ENCODE measurements around the gene PRLR. TPM values are rescaled to one million over a fixed set of nuclear protein-coding genes. Genes with fewer than 3 reads are reported as not detected.

Gene PRLR
- total and polyA plus RNA-seq, 2 experiments from 2014 or later, result 0.31 to 2.2 TPM

GRCh38 chr5:35029333-35029732 lies 201.0 kb downstream of the PRLR start:
- no peak overlapping the region for H3K27ac ChIP-seq (ENCODE audit: low read depth)

GRCh38 chr5:35026941-35027340 lies 203.3 kb downstream of the PRLR start:
- Histone ChIP-seq H4K20me1 (replicated peaks; ENCODE audit: insufficient read depth) (no peaks in the 10 kb centered on the region), H3K27ac (ENCODE audit: low read depth) (no peak overlapping the region), H3K4me1 (ENCODE audit: insufficient read depth) (no peaks in the 10 kb centered on the region), H3K27me3 (ENCODE audit: insufficient read depth) (no peaks in the 10 kb centered on the region), H3K36me3 (ENCODE audit: insufficient read depth) (no peaks in the 10 kb centered on the region), H2AFZ (no peak overlapping the region), H3F3A (replicated peaks; ENCODE audit: low read depth) (no peaks in the 10 kb centered on the region), H3K4me3 (no peak overlapping the region), H3K9me2 (ENCODE audit: insufficient read depth) (no peaks in the 10 kb centered on the region; the same call in 1 of the 2 replicates), H3K79me2 (replicated peaks; ENCODE audit: insufficient read depth) (no peaks in the 10 kb centered on the region), H3K4me2 (no peak overlapping the region)
- Mint-ChIP-seq H3K4me3 (no peak overlapping the region), H3K9me3 (no peaks in the 10 kb centered on the region), H3K36me3 (ENCODE audit: low read depth) (no peaks in the 10 kb centered on the region), H3K4me1 (peaks cover 7% of the 10 kb centered on the region; the same call in 2 of the 3 replicates), H3K27me3 (ENCODE audit: insufficient read depth, low read depth, poor library complexity) (no peaks in the 10 kb centered on the region), H3K27ac (no peak overlapping the region)
- no peak for TF ChIP-seq EZH2phosphoT487 (IDR thresholded peaks at IDR 0.05; ENCODE audit: unreplicated experiment)
- ATAC-seq (no peak), DNase-seq (ENCODE audit: low spot score) (no peak)

More at GRCh38 chr5:35029333-35029732, 201.0 kb downstream of the PRLR start:
- Histone ChIP-seq H3K79me2 (replicated peaks; ENCODE audit: insufficient read depth) (no peaks in the 10 kb centered on the region), H3K4me1 (ENCODE audit: insufficient read depth) (no peaks in the 10 kb centered on the region), H3K36me3 (ENCODE audit: insufficient read depth) (no peaks in the 10 kb centered on the region), H4K20me1 (replicated peaks; ENCODE audit: insufficient read depth) (no peaks in the 10 kb centered on the region), H3F3A (replicated peaks; ENCODE audit: low read depth) (no peaks in the 10 kb centered on the region), H3K4me2 (no peak overlapping the region), H3K27me3 (ENCODE audit: insufficient read depth) (no peaks in the 10 kb centered on the region), H3K4me3 (no peak overlapping the region), H2AFZ (no peak overlapping the region), H3K9me2 (ENCODE audit: insufficient read depth) (no peaks in the 10 kb centered on the region; the same call in 1 of the 2 replicates)
- Mint-ChIP-seq H3K36me3 (ENCODE audit: low read depth) (no peaks in the 10 kb centered on the region), H3K27me3 (ENCODE audit: insufficient read depth, low read depth, poor library complexity) (no peaks in the 10 kb centered on the region), H3K9me3 (no peaks in the 10 kb centered on the region), H3K4me1 (peaks cover 7% of the 10 kb centered on the region; the same call in 2 of the 3 replicates), H3K4me3 (no peak overlapping the region), H3K27ac (no peak overlapping the region)
- DNase-seq (ENCODE audit: low spot score), result no peak
- no peak for TF ChIP-seq JUNB (IDR thresholded peaks at IDR 0.05; ENCODE audit: unreplicated experiment)
- no peak for TF ChIP-seq ZNF114 (CRISPR knock-in tag; IDR thresholded peaks at IDR 0.05)
- no peak for TF ChIP-seq STAT1 (IDR thresholded peaks at IDR 0.05; ENCODE audit: unreplicated experiment)
- TF ChIP-seq POLR2AphosphoS5 (IDR thresholded peaks at IDR 0.05; ENCODE audit: low read depth), result no peak
- TF ChIP-seq CREB1 (CRISPR knock-in tag; IDR thresholded peaks at IDR 0.05; ENCODE audit: low read depth), result no peak
- no peak for TF ChIP-seq NANOG (IDR thresholded peaks at IDR 0.05; ENCODE audit: borderline replicate concordance)
- no peak for TF ChIP-seq ZNF331 (CRISPR knock-in tag; IDR thresholded peaks at IDR 0.05; ENCODE audit: low read depth)
- no peak for TF ChIP-seq EZH2phosphoT487 (IDR thresholded peaks at IDR 0.05; ENCODE audit: unreplicated experiment)
- no peak for TF ChIP-seq REST (IDR thresholded peaks at IDR 0.05; ENCODE audit: unreplicated experiment)
- no peak for TF ChIP-seq ETS1 (IDR thresholded peaks at IDR 0.05)
- no peak for ATAC-seq
